HEK293T (cell line): ENCODE results near the gene DPH6.
"Not testable (repeated sequence)": the region's sequence is repeated elsewhere in the genome, so short reads cannot be mapped to it uniquely, and the experiment has no call there.

Experiments
- CTCF ChIA-PET: fragments of 350-600 bp; formaldehyde crosslinking; extraction: SDS; loops from one replicate; lab custom pipeline; 2021; ENCODE audit warnings: antibody characterized with exemption, inconsistent platforms; lab: Yijun Ruan, JAX
- POLR2A ChIA-PET: fragments of 350-600 bp; formaldehyde crosslinking; extraction: SDS; loops from one replicate; lab custom pipeline; 2020; ENCODE audit warnings: antibody characterized with exemption, inconsistent platforms; lab: Yijun Ruan, JAX
- DNase-seq: peaks from one replicate; pipeline ENCODE4 v3.0.0; 2012; ENCODE audit warnings: mixed read lengths; ENCODE audit errors: extremely low spot score
- ARNT ChIP-seq: fragments of 450-650 bp; IDR thresholded peaks from 2 replicates; pipeline ENCODE4 v1.6.1; 2017; ENCODE audit warnings: mild to moderate bottlenecking
- BHLHE40 ChIP-seq: fragments of 450-650 bp; IDR thresholded peaks from 2 replicates; pipeline ENCODE4 v1.6.1; 2016; ENCODE audit warnings: mild to moderate bottlenecking, moderate library complexity, borderline replicate concordance
- CTBP1 ChIP-seq: fragments of 450-650 bp; IDR thresholded peaks from 2 replicates; pipeline ENCODE4 v1.6.1; 2016; ENCODE audit warnings: borderline replicate concordance
- ELF4 ChIP-seq: fragments of 450-650 bp; IDR thresholded peaks from 2 replicates; pipeline ENCODE4 v1.6.1; 2017; ENCODE audit warnings: antibody characterized with exemption
- FOXA1 ChIP-seq: fragments of 450-650 bp; IDR thresholded peaks from 2 replicates; pipeline ENCODE4 v1.6.1; 2016; ENCODE audit warnings: mild to moderate bottlenecking
- FOXK2 ChIP-seq: fragments of 450-650 bp; IDR thresholded peaks from 2 replicates; pipeline ENCODE4 v1.6.1; 2016; ENCODE audit warnings: mild to moderate bottlenecking
- FOXM1 ChIP-seq: fragments of 450-650 bp; IDR thresholded peaks from 2 replicates; pipeline ENCODE4 v1.6.1; 2017; ENCODE audit warnings: mild to moderate bottlenecking, borderline replicate concordance
- HDGF ChIP-seq: fragments of 450-650 bp; IDR thresholded peaks from 2 replicates; pipeline ENCODE4 v1.6.1; 2017; ENCODE audit warnings: antibody characterized with exemption, borderline replicate concordance
- L3MBTL2 ChIP-seq: fragments of 450-650 bp; conservative IDR thresholded peaks from 2 replicates; pipeline ENCODE4 v1.6.1; 2016; ENCODE audit warnings: mild to moderate bottlenecking
- LEF1 ChIP-seq: fragments of 450-650 bp; IDR thresholded peaks from 2 replicates; pipeline ENCODE4 v1.6.1; 2017; ENCODE audit warnings: mild to moderate bottlenecking, borderline replicate concordance
- NFRKB ChIP-seq: fragments of 450-650 bp; IDR thresholded peaks from 2 replicates; pipeline ENCODE4 v1.6.1; 2016; ENCODE audit warnings: mild to moderate bottlenecking, moderate library complexity
- PKNOX1 ChIP-seq: fragments of 450-650 bp; IDR thresholded peaks from 2 replicates; pipeline ENCODE4 v1.6.1; 2016
- SP1 ChIP-seq: fragments of 450-650 bp; IDR thresholded peaks from 2 replicates; pipeline ENCODE4 v1.6.1; 2017
- SUZ12 ChIP-seq: fragments of 450-650 bp; IDR thresholded peaks from 2 replicates; pipeline ENCODE4 v1.6.1; 2016; ENCODE audit warnings: mild to moderate bottlenecking
- TARDBP ChIP-seq: fragments of 450-650 bp; IDR thresholded peaks from 2 replicates; pipeline ENCODE4 v1.6.1; 2016
- ZNF384 ChIP-seq: fragments of 450-650 bp; IDR thresholded peaks from 2 replicates; pipeline ENCODE4 v1.6.1; 2016

DPH6 gene

GRCh38 chr15:35349916-35350315 lies 196.0 kb downstream of the DPH6 start:
- CTCF ChIA-PET, result no interaction called here
- POLR2A ChIA-PET, result no interaction called here
- no peak for DNase-seq
- TF ChIP-seq ZNF384 (no peak), NFRKB (no peak), LEF1 (no peak), ARNT (no peak), FOXM1 (no peak), PKNOX1 (no peak), SP1 (no peak), L3MBTL2 (no peak), TARDBP (no peak), HDGF (no peak), FOXA1 (no peak), SUZ12 (no peak), BHLHE40 (no peak), FOXK2 (no peak), ELF4 (no peak)

DNA sequence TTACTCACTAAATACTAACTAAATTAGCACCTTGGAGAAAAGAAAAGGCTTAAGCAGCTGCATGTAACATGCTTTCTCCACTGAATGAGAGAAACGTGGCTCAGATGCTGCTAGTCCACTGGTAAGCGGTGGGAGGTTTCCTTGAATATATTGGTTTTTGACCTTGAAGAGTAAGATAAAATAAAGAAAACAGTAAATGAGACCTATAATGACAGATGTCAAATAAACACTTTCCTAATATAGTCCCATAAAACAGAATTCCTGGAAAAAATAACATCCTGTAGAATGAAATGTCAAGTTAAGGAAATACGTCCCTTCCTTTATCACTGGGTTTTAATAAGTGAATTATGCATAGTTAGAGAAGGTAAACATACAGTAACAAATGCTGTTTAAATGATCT lies 215.0 kb downstream of the DPH6 start:
- DNase-seq, result no peak
- TF ChIP-seq SP1, result no peak
- peak; percentile 13; the same call in 1 of the 2 replicates for TF ChIP-seq PKNOX1
- ChIA-PET CTCF (no interaction called here), POLR2A (no interaction called here)

- ChIA-PET POLR2A (no interaction called here), CTCF (no interaction called here)
- TF ChIP-seq ARNT (0 out of 2 replicates have a peak, but pooled peaks have one; percentile 44), PKNOX1 (peak; percentile 61), LEF1 (no peak)
- DNase-seq, result no peak
These were observed 215.8 kb downstream of the DPH6 start for GRCh38 chr15:35330048-35330695.

- ChIA-PET CTCF (no interaction called here), POLR2A (no interaction called here)
- no peak for TF ChIP-seq ARNT
- no peak for TF ChIP-seq BHLHE40
- TF ChIP-seq FOXK2, result no peak
- no peak for TF ChIP-seq TARDBP
- no peak for TF ChIP-seq ZNF384
- no peak for TF ChIP-seq FOXM1
- TF ChIP-seq LEF1, result no peak
- DNase-seq, result no peak
These were observed 216.4 kb downstream of the DPH6 start for GRCh38 chr15:35329521-35329961.

GRCh38 chr15:35328836-35329235 lies 217.1 kb downstream of the DPH6 start:
- CTCF ChIA-PET, DNase-seq, POLR2A ChIA-PET: not testable (repeated sequence)

GRCh38 chr15:35327789-35328188 lies 218.2 kb downstream of the DPH6 start:
- TF ChIP-seq BHLHE40, result no peak
- TF ChIP-seq SUZ12, result no peak
- ChIA-PET CTCF (no interaction called here), POLR2A (no interaction called here)
- DNase-seq, result no peak

DNA sequence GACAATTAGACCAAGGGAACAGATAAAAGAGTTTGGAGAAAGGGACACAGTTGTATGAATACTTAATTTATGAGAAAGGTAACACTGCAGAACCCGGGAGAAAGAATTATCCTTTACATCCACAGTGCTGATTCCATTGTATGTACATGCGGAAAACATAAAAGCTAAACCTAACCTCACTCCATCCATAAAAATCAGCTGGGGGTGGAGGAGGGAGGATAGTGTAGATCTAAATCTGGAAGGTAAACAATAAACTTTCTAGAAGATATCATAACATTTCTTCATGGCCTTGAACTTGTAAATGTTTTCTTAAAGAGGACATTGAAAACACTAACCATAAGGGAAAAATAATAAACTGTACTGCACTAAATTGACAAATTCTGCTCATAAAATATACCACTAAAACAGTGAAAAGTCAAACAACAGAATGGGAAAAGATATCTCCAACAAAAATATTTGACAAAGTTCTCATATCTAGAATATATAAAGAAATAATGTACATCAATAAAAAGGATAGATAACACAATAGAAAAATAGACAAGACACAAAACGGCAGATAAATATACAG lies 220.5 kb downstream of the DPH6 start:
- POLR2A ChIA-PET, result interaction anchor here (0.6 kb wide), 1 partner anchor 17 kb away, joined by 3 read pairs; no protein-coding TSS in a partner anchor
- TF ChIP-seq BHLHE40 (no peak), ELF4 (no peak), ARNT (no peak), TARDBP (no peak)
- DNase-seq, result no peak
- CTCF ChIA-PET, result no interaction called here

GRCh38 chr15:35323141-35323540 lies 222.8 kb downstream of the DPH6 start:
- POLR2A ChIA-PET, result no interaction called here
- TF ChIP-seq ZNF384, result no peak
- no peak for TF ChIP-seq CTBP1
- no peak for TF ChIP-seq ARNT
- TF ChIP-seq FOXK2, result no peak
- TF ChIP-seq LEF1, result no peak
- no peak for TF ChIP-seq FOXA1
- TF ChIP-seq SP1, result no peak
- TF ChIP-seq NFRKB, result no peak
- TF ChIP-seq ELF4, result no peak
- TF ChIP-seq L3MBTL2, result no peak
- no peak for TF ChIP-seq HDGF

More at GRCh38 chr15:35323141-35323540, 222.8 kb downstream of the DPH6 start:
- DNase-seq, result no peak
- CTCF ChIA-PET, result no interaction called here
